ENCODE results near the gene HTR2A. TPM values are rescaled to one million over a fixed set of nuclear protein-coding genes. Genes with fewer than 3 reads are reported as not detected.

Gene HTR2A
- polyA plus RNA-seq, 1 of the 3 experiments (the other 2 are of a cell fraction) = 0.33 TPM

DNA sequence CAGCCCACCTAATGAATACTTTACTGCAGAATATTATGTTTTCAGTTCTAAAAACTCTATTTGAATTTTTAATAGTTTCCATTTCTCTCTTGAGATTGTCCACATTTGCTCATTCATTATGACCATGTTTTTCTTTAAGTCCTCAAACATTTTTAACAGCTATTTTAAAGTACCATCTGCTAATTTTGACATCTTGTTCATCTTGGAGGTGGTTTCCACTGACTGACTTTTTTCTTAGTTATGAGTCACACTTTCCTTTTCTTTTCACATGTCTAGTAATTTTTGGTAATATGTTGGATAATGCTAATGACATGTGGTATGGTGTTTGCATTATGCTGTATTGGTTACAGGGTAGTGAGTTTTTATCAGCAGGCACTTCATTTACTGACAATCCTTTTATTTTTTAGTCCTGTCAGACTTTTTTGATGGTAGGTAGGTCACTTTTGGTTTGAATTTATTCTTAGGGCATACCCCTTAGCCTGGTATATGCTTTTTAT lies 84.5 kb downstream of the HTR2A start:
- TF ChIP-seq TCF12 (IDR thresholded peaks at IDR 0.05) (no peak), EP300 (IDR thresholded peaks at IDR 0.05; ENCODE audit: borderline replicate concordance in 1 of 2, low read depth in 1 of 2, low read length in 1 of 2) (no peak), POLR2AphosphoS5 (IDR thresholded peaks at IDR 0.05; ENCODE audit: low read depth, low read length) (no peak), SIN3A (IDR thresholded peaks at IDR 0.05; ENCODE audit: borderline replicate concordance, low read depth, low read length) (no peak), RXRA (IDR thresholded peaks at IDR 0.05; ENCODE audit: borderline replicate concordance, low read depth) (no peak), ELF1 (IDR thresholded peaks at IDR 0.05) (no peak), FOXJ3 (CRISPR knock-in tag; IDR thresholded peaks at IDR 0.05) (no peak), IRF3 (IDR thresholded peaks at IDR 0.05; ENCODE audit: low read depth, low read length) (no peak), JUND (IDR thresholded peaks at IDR 0.05) (no peak), YY1 (IDR thresholded peaks at IDR 0.05; ENCODE audit: low read depth) (no peak), TAF1 (IDR thresholded peaks at IDR 0.05; ENCODE audit: borderline replicate concordance, low read depth, low read length) (no peak), GATA2 (CRISPR knock-in tag; IDR thresholded peaks at IDR 0.05) (no peak)
- TF ChIP-seq, protein P1, sequence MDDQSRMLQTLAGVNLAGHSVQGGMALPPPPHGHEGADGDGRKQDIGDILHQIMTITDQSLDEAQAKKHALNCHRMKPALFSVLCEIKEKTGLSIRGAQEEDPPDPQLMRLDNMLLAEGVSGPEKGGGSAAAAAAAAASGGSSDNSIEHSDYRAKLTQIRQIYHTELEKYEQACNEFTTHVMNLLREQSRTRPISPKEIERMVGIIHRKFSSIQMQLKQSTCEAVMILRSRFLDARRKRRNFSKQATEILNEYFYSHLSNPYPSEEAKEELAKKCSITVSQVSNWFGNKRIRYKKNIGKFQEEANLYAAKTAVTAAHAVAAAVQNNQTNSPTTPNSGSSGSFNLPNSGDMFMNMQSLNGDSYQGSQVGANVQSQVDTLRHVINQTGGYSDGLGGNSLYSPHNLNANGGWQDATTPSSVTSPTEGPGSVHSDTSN (IDR thresholded peaks at IDR 0.05) = no peak
- TF ChIP-seq, protein P2, sequence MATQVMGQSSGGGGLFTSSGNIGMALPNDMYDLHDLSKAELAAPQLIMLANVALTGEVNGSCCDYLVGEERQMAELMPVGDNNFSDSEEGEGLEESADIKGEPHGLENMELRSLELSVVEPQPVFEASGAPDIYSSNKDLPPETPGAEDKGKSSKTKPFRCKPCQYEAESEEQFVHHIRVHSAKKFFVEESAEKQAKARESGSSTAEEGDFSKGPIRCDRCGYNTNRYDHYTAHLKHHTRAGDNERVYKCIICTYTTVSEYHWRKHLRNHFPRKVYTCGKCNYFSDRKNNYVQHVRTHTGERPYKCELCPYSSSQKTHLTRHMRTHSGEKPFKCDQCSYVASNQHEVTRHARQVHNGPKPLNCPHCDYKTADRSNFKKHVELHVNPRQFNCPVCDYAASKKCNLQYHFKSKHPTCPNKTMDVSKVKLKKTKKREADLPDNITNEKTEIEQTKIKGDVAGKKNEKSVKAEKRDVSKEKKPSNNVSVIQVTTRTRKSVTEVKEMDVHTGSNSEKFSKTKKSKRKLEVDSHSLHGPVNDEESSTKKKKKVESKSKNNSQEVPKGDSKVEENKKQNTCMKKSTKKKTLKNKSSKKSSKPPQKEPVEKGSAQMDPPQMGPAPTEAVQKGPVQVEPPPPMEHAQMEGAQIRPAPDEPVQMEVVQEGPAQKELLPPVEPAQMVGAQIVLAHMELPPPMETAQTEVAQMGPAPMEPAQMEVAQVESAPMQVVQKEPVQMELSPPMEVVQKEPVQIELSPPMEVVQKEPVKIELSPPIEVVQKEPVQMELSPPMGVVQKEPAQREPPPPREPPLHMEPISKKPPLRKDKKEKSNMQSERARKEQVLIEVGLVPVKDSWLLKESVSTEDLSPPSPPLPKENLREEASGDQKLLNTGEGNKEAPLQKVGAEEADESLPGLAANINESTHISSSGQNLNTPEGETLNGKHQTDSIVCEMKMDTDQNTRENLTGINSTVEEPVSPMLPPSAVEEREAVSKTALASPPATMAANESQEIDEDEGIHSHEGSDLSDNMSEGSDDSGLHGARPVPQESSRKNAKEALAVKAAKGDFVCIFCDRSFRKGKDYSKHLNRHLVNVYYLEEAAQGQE (IDR thresholded peaks at IDR 0.05; ENCODE audit: low read depth, low read length) = no peak
- TF ChIP-seq, protein P3, sequence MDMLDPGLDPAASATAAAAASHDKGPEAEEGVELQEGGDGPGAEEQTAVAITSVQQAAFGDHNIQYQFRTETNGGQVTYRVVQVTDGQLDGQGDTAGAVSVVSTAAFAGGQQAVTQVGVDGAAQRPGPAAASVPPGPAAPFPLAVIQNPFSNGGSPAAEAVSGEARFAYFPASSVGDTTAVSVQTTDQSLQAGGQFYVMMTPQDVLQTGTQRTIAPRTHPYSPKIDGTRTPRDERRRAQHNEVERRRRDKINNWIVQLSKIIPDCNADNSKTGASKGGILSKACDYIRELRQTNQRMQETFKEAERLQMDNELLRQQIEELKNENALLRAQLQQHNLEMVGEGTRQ (IDR thresholded peaks at IDR 0.05; ENCODE audit: borderline replicate concordance, low read depth, low read length) = no peak

More for the DNA sequence above, 84.5 kb downstream of the HTR2A start:
- H3K27me3 ChIP-seq (ENCODE audit: insufficient read depth) = no peaks in the 10 kb centered on the region
- H3K9me3 ChIP-seq = no peaks in the 10 kb centered on the region; the same call in 1 of the 2 replicates
- no peak for DNase-seq
- no peak overlapping the region for H3K9ac ChIP-seq
- H2AFZ ChIP-seq (ENCODE audit: low read depth) = no peak overlapping the region
- H3K9me2 ChIP-seq = no peaks in the 10 kb centered on the region
- H3K4me3 ChIP-seq (ENCODE audit: low read depth in 2 of 2, low read length in 1 of 2) = no peak overlapping the region
- no peaks in the 10 kb centered on the region for H3F3A ChIP-seq (replicated peaks; ENCODE audit: insufficient read depth)
- POLR2A ChIA-PET = no interaction called here
- H3K27ac ChIP-seq (ENCODE audit: low read depth in 2 of 2, low read length in 1 of 2) = no peak overlapping the region
- no peaks in the 10 kb centered on the region for H3K79me2 ChIP-seq (ENCODE audit: insufficient read depth)
- CTCF ChIA-PET = interaction anchor here (1.0 to 1.5 kb wide), 2 partner anchors 8 to 19 kb away, joined by 3 to 4 read pairs; no protein-coding TSS in a partner anchor
- no peaks in the 10 kb centered on the region for H4K20me1 ChIP-seq (ENCODE audit: insufficient read depth)
- H3K36me3 ChIP-seq (replicated peaks in 1 of 2; ENCODE audit: control insufficient read depth in 1 of 2, insufficient read depth in 2 of 2, low read length in 1 of 2) = no peaks in the 10 kb centered on the region
- H3K4me2 ChIP-seq = no peak overlapping the region
- H3K4me1 ChIP-seq (ENCODE audit: control insufficient read depth in 1 of 2, insufficient read depth in 2 of 2, low read depth in 1 of 2, low read length in 1 of 2) = no peaks in the 10 kb centered on the region
